Measurements from ENCODE around the gene AKR1C1. TPM values are rescaled to one million over a fixed set of nuclear protein-coding genes. Genes with fewer than 3 reads are reported as not detected.
A peak's percentile ranks its signal among the peaks of the same experiment; 100 is the strongest.
"Not testable (repeated sequence)": the region's sequence is repeated elsewhere in the genome, so short reads cannot be mapped to it uniquely, and the experiment has no call there.

Gene AKR1C1
- polyA plus RNA-seq, 1 donor: 12.0 TPM

DNA sequence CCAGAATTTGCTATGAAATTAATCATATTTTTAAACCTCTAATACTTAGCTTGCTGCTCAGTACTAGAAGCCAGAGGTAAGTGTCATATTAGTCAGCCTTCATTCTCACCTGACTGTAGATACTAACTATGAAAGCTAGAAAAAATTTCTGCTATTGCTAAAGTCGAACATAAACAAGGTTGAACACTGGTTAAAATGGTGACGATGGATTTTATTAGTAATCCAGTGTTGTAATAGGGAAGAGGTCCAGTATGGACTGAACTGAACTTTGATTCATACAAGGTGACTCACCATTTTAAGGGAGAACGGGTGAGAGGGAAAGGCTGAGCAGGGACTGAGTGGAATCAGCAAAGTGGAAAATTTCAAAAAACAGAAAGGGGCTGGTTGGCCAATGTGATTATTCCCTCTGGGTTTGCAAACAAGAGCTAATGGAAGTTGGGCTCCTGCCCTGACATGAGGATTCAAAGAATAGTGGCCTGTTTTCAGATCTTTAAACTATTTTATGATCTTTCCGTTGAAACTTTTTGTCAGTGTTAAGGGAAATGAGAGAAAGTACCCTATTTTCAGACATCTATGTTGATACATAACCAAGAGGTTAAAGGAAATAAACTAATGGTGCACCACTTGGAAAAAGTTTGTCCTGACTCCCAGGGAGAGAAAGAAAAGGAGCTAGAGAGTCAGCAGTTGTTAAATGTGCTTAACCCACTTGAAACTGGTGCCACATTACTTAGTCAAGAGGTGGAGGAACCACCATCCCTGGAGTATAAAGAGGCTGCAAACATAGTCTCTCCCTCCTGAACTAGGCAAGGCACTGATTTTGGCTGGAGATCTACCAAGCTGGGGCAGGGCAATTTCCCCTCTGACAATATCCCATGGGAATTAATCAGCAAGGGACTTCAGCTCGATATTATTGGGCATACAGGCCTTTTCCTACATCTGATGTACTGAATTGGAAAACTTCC lies 15.3 kb upstream of the AKR1C1 start:
- Histone ChIP-seq H3K4me3 (ENCODE audit: low read length) (no peak overlapping the region), H3K36me3 (ENCODE audit: control insufficient read depth, insufficient read depth, low read length) (no peaks in the 10 kb centered on the region), H3K27me3 (ENCODE audit: control insufficient read depth, insufficient read depth, low read length) (no peaks in the 10 kb centered on the region), H3K27ac (ENCODE audit: low read length) (peak overlapping the region; percentile 82), H3K4me1 (ENCODE audit: control insufficient read depth, insufficient read depth, low read length) (peaks cover 39% of the 10 kb centered on the region), H3K9me3 (ENCODE audit: control insufficient read depth, low read depth, low read length) (peaks cover 2% of the 10 kb centered on the region)
- WGBS (ENCODE audit: insufficient coverage, low lambda C conversion rate): 32% methylated on average over 3 of the region's 5 CpGs
- DNase-seq: peak; percentile 79 to 89

DNA sequence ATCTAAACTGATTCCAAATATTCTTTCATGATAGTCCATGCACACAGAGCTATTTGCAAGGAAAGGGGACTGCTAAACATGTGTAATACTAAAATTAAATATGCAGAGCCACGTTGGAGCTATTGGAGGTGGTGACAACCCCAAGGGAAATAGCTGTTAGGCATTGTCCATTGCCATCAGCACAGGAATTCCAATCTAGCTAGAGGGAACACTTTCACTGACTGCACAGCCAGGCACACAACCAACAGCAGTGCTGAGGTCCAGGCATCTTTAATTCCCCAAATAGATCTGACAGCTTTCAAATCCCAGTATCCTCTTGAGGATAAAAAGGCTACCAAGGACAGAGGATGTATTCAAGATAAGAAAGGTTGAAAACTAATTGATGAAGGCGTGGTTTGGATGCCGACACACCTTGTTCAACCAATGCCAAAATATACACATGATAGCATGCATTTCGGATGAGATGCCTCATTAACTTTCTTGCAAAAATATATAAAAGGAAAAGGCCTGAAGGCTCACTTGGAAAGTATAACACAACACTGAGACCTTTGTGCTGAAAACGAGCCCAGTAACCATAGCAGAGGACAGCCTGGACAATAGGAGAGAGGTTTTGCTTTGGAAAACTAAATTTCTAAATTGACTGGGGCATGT lies 11.6 kb upstream of the AKR1C1 start:
- H3K27me3 ChIP-seq (ENCODE audit: control insufficient read depth, insufficient read depth, low read length); H3K36me3 ChIP-seq (ENCODE audit: control insufficient read depth, insufficient read depth, low read length); H3K4me3 ChIP-seq (ENCODE audit: low read length); H3K9me3 ChIP-seq (ENCODE audit: control insufficient read depth, low read depth, low read length); H3K27ac ChIP-seq (ENCODE audit: low read length); DNase-seq: not testable (repeated sequence)
- WGBS (ENCODE audit: insufficient coverage, low lambda C conversion rate): 100% methylated on average over 1 of the region's 5 CpGs
- peaks cover 24% of the 10 kb centered on the region for H3K4me1 ChIP-seq (ENCODE audit: control insufficient read depth, insufficient read depth, low read length)

DNA sequence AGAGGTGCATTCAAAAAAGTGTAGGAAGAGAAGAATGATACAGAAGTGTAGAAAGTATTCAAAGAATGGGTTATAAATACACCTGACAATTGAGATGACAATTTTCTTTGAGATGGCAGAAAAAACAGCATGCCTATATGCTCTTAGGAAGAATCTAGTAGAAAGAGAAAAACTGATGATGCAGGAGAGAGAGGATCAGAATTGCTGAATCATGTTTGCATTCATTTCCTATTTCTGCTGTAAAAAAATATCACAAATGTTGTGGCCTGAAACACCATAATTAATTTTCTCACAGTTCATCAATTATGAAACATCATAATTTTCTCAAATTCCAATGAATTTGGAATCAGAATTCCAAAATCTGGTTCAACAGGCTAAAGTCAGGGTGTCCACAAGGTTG lies 9.8 kb upstream of the AKR1C1 start:
- H3K27me3 ChIP-seq (ENCODE audit: control insufficient read depth, insufficient read depth, low read length): no peaks in the 10 kb centered on the region
- H3K9me3 ChIP-seq (ENCODE audit: control insufficient read depth, low read depth, low read length): no peaks in the 10 kb centered on the region
- no peak overlapping the region for H3K27ac ChIP-seq (ENCODE audit: low read length)
- no peak overlapping the region for H3K4me3 ChIP-seq (ENCODE audit: low read length)
- H3K4me1 ChIP-seq (ENCODE audit: control insufficient read depth, insufficient read depth, low read length): peaks cover 12% of the 10 kb centered on the region
- H3K36me3 ChIP-seq (ENCODE audit: control insufficient read depth, insufficient read depth, low read length): no peaks in the 10 kb centered on the region
- DNase-seq: no peak

DNA sequence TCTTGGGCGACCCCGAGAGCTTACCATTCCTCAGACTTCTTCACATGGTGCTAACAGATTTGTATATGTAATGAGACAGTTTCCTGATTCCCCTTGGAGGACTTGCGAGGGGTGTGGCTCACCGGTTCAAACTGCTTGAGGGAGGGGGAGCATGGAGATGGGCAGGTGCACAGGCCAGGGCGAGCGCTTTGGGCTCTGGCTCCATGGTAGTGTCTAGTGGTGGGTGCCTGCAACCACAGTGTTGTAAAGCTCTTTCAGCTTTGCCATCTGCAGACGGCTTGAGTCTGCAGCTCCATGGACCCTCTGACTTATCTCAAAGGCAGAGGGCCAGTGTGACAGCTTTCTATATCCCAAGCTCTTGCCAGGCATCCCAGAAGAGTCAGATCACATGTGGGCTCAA lies 7.1 kb upstream of the AKR1C1 start:
- H3K27me3 ChIP-seq (ENCODE audit: control insufficient read depth, insufficient read depth, low read length); H3K4me1 ChIP-seq (ENCODE audit: control insufficient read depth, insufficient read depth, low read length); H3K27ac ChIP-seq (ENCODE audit: low read length); H3K4me3 ChIP-seq (ENCODE audit: low read length); H3K36me3 ChIP-seq (ENCODE audit: control insufficient read depth, insufficient read depth, low read length); H3K9me3 ChIP-seq (ENCODE audit: control insufficient read depth, low read depth, low read length); DNase-seq: not testable (repeated sequence)
- WGBS (ENCODE audit: insufficient coverage, low lambda C conversion rate): no CpG with 5 or more reads among the region's 7 CpGs

DNA sequence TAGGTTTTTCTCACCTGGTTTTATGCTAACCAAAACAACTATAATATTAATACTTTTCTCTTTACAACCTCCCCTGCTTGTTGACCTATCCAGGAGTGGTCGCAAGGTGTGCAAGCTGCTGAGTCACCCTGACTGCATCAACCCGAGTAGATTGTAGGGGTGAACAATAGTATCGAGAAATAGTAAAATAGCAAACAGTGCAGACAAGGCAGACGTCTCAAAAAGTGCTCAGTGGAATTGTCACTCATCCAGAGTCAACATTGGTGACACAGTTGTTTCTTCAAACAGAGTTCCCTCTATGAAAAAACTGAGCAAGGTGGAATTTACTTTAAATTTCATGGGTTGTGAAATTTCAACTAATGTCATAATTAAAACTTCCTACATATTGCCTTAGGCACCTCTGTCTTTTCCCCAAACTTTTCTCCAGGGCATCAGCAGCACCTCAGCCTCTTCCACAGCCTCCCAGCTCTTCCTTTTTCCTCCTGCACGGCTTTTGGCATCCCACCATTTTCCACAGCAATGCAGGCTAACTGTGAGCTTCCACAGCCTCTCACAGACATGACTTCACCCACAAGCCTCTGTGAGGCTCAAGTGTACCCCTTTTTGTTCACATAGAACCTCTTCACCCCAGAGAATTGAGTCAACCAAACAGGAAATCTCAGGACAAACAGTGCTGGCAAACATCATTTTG lies 6.1 kb upstream of the AKR1C1 start:
- H3K27ac ChIP-seq (ENCODE audit: low read length): not testable (repeated sequence)
- no CpG with 5 or more reads among the region's 5 CpGs for WGBS (ENCODE audit: insufficient coverage, low lambda C conversion rate)

DNA sequence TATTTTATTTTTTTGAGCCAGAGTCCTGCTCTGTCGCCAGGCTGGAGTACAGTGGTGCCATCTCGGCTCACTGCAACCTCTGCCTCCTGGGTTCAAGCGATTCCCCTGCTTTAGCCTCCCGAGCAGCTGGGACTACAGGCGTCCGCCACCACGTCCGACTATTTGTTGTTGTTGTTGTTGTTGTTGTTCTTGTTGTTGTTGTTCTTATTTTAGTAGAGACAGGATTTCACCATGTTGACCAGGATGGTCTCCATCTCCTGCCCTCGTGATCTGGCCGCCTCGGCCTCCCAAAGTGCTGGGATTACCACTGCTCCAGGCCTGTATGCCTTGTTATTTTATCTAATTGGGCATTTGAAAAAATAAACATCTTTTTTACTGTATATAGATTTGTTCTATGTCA lies 1.7 kb upstream of the AKR1C1 start:
- H3K4me3 ChIP-seq (ENCODE audit: low read length); H3K36me3 ChIP-seq (ENCODE audit: control insufficient read depth, insufficient read depth, low read length); H3K9me3 ChIP-seq (ENCODE audit: control insufficient read depth, low read depth, low read length); DNase-seq; H3K27ac ChIP-seq (ENCODE audit: low read length); H3K4me1 ChIP-seq (ENCODE audit: control insufficient read depth, insufficient read depth, low read length); H3K27me3 ChIP-seq (ENCODE audit: control insufficient read depth, insufficient read depth, low read length): not testable (repeated sequence)
- 100% methylated on average over 1 of the region's 11 CpGs for WGBS (ENCODE audit: insufficient coverage, low lambda C conversion rate)

More for the DNA sequence above, 6.1 kb upstream of the AKR1C1 start:
- H3K36me3 ChIP-seq (ENCODE audit: control insufficient read depth, insufficient read depth, low read length); H3K27me3 ChIP-seq (ENCODE audit: control insufficient read depth, insufficient read depth, low read length); DNase-seq; H3K4me3 ChIP-seq (ENCODE audit: low read length); H3K4me1 ChIP-seq (ENCODE audit: control insufficient read depth, insufficient read depth, low read length); H3K9me3 ChIP-seq (ENCODE audit: control insufficient read depth, low read depth, low read length): not testable (repeated sequence)

DNA sequence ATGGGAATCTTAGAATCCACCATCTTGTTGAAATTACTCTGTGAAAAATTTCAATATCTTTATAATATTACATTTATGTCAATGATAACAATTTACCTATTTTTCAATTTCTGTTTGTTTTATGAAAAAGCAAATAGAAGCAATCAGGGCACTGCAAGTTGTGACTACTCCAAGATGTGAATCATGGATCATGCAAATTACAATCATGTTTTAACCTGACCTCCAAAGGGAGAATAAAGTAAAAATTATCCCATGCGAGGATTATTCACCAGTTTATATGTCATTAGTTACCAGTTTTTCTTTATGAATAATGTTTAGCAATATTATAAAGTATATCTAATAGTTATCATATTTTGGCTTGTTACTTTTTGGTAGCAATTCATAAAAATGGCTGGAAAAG lies 907 bp upstream of the AKR1C1 start:
- H3K36me3 ChIP-seq (ENCODE audit: control insufficient read depth, insufficient read depth, low read length); H3K4me3 ChIP-seq (ENCODE audit: low read length); H3K27me3 ChIP-seq (ENCODE audit: control insufficient read depth, insufficient read depth, low read length); H3K4me1 ChIP-seq (ENCODE audit: control insufficient read depth, insufficient read depth, low read length); DNase-seq; H3K27ac ChIP-seq (ENCODE audit: low read length); H3K9me3 ChIP-seq (ENCODE audit: control insufficient read depth, low read depth, low read length): not testable (repeated sequence)
- 50% methylated on average over 1 of the region's 1 CpG for WGBS (ENCODE audit: insufficient coverage, low lambda C conversion rate)

DNA sequence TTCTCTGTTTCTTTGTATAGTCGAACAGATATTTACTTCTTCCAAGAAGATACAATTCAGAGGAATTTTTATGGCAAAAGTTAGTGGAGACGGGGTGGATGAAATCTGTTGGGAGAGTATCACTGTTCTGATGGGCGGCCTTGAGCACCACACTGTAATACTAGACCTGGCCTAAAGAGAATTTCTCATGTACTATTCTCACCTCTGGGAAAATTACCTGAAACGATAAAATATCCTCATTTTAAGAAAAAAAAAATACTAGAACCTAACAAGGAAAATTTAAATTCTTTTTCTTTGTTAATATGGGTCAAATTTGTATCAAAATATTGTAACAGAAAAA lies 570 bp downstream of the AKR1C1 start:
- not testable (repeated sequence) for H3K27me3 ChIP-seq (ENCODE audit: control insufficient read depth, insufficient read depth, low read length); H3K36me3 ChIP-seq (ENCODE audit: control insufficient read depth, insufficient read depth, low read length); H3K27ac ChIP-seq (ENCODE audit: low read length); H3K4me3 ChIP-seq (ENCODE audit: low read length); DNase-seq; H3K9me3 ChIP-seq (ENCODE audit: control insufficient read depth, low read depth, low read length); H3K4me1 ChIP-seq (ENCODE audit: control insufficient read depth, insufficient read depth, low read length)
- WGBS (ENCODE audit: insufficient coverage, low lambda C conversion rate): 83% methylated on average over 1 of the region's 4 CpGs

DNA sequence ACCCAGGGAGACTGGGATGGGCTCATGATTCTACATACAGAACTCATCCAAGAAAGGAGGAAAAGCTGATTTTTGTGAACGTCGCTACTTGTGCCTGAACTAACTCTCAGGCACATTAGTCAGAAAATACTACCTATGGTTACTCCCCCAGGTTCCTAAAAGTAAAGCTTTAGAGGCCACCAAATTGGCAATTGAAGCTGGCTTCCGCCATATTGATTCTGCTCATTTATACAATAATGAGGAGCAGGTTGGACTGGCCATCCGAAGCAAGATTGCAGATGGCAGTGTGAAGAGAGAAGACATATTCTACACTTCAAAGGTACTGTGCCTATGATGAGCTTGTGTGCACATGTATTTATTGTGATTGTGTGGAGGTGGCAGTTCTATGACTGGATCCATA lies 2.5 kb downstream of the AKR1C1 start:
- WGBS (ENCODE audit: insufficient coverage, low lambda C conversion rate): no CpG with 5 or more reads among the region's 4 CpGs
- H3K27me3 ChIP-seq (ENCODE audit: control insufficient read depth, insufficient read depth, low read length); H3K9me3 ChIP-seq (ENCODE audit: control insufficient read depth, low read depth, low read length); H3K4me1 ChIP-seq (ENCODE audit: control insufficient read depth, insufficient read depth, low read length); DNase-seq; H3K36me3 ChIP-seq (ENCODE audit: control insufficient read depth, insufficient read depth, low read length); H3K4me3 ChIP-seq (ENCODE audit: low read length); H3K27ac ChIP-seq (ENCODE audit: low read length): not testable (repeated sequence)

DNA sequence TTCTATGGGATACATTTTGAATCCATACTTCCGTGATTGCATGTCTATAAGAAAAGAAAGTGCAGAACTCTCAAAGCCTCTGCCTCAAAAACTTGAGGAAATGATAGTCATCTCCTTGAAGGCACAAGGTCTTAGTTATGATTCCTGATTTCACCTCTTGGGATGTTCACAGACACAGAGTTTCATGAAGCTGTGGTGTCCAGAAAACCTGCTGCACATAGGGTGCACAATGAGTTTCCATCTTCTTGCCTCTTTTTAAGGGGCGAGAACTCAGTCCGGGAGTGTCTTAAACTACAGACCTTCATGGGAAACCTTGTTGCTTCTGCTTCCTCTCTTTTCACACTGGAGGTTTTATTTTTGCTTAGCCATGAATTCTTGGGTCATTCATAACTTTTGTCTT lies 4.0 kb downstream of the AKR1C1 start:
- not testable (repeated sequence) for DNase-seq; H3K27me3 ChIP-seq (ENCODE audit: control insufficient read depth, insufficient read depth, low read length); H3K9me3 ChIP-seq (ENCODE audit: control insufficient read depth, low read depth, low read length); H3K36me3 ChIP-seq (ENCODE audit: control insufficient read depth, insufficient read depth, low read length); H3K4me3 ChIP-seq (ENCODE audit: low read length); H3K4me1 ChIP-seq (ENCODE audit: control insufficient read depth, insufficient read depth, low read length); H3K27ac ChIP-seq (ENCODE audit: low read length)
- no CpG with 5 or more reads among the region's 3 CpGs for WGBS (ENCODE audit: insufficient coverage, low lambda C conversion rate)

Measured in large intestine (tissue), 3 donors.